NCI-H1048 (cell line): ENCODE results near the gene SERAC1.
A peak's percentile ranks its signal among the peaks of the same experiment; 100 is the strongest.

ENCODE experiments used
- DNase-seq: peaks from one replicate; lab custom pipeline; 2025; lab: John Stamatoyannopoulos, UW

SERAC1 gene

GRCh38 chr6:158078320-158078719, 89.7 kb downstream of the SERAC1 start:
- no peak for DNase-seq

DNA sequence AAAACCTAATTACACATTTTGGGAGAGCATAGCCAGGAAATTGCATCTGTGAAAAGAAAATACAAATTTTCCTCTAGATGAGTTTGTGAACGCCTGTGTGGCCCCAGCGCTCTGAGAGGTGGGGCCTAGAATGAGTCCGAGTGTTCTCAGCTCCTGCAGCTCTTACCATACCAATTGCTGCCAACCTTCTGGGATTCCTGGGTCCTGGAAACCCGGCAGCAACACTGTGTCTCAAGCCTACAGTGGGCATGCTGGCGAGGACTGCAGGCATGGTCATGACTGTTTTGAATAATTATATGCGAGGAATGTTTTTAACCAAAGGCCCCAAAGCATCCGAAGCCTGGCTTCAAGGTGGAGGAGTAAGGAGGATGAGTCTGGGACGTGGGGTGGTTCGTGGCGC, 90.4 kb downstream of the SERAC1 start:
- DNase-seq, result no peak

DNA sequence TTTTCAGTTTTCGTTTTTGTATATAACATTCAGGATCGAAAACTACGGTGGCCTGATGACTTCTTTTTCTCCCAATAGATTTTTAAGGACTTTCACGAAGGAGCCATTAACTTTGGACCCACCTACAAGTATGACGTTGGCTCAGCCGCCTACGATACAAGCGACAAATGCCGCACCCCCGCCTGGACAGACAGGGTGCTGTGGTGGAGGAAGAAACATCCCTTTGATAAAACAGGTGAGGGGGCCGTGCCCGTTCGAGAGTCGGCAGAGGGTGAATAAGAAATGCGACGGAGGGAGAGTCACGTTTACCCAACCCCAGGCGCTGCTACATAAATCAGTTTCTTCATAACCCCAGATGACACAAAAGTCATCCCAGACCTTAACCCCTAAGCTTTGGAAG, 91.5 kb downstream of the SERAC1 start:
- no peak for DNase-seq

- DNase-seq, result no peak
Measured at GRCh38 chr6:158073776-158074175, 94.3 kb downstream of the SERAC1 start.

DNA sequence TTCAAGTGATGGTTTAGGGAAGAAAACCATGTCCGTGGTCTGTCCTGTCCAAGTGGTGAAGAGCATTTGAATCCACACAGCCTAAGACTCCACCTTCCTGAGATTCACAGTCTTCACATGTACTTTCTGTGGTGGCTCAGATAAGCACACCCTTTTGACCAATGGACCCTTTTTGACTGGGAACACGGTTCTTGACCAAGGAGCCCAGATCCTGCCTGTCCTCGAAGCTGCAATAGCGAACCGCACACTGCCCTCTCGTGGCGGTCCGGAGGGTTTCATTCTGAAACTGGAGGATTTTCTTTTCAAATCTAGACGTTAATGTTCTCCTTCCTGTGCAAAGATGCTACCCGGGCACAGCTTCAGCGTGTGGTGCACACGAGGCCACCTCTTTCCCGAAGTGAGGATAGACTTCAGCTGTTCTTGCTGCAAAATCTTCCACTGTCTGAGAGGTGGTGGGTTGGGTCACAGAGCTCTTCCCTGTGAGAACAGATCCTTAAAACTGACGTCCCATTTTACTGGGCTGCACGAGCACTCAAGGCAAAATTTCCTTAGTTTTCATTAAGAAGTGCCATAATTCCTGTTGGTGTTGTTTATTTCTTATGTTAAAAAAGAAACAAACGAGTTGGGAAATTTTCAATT, 95.9 kb downstream of the SERAC1 start:
- DNase-seq, result peak; percentile 9

GRCh38 chr6:158071121-158072082, 96.7 kb downstream of the SERAC1 start:
- DNase-seq, result no peak

DNA sequence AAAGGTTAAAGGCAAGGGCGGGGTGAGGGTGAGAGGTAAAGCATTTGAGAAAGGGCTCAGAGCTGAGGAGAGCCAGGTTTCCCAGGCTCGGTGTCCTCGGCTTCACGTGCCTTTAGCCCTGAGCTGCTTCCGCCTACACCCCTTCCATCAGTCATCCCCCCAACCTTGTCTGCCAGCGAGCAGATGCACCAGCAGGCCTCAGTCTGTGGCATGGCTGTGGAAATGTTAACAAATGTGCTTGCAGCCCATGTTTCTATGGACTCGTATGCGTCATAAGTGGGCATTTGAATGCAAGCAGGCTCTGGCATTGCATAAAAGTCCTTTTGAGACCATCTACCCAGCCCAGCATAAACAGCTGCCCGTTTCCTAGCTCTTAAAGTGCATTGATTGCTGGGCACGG, 97.5 kb downstream of the SERAC1 start:
- DNase-seq, result no peak

DNA sequence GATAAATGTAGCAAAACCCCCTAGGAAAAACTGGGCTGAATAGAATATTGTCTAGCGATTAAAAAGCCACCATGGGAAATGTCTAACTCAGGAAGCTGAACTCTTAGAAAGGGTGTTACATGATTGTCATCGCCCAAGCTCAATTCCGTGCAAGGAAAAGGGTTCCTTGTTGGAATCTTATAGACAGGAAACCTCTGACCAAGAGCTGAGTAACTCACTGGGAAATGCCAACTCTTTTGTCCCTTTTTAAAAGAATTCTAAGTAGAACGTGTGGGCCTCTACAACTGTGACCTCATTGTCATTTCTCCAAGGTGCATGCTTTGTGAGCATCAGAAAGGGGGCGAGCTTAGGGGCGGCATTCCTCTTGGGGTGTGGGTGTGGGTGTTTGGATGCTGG, 98.3 kb downstream of the SERAC1 start:
- no peak for DNase-seq

DNA sequence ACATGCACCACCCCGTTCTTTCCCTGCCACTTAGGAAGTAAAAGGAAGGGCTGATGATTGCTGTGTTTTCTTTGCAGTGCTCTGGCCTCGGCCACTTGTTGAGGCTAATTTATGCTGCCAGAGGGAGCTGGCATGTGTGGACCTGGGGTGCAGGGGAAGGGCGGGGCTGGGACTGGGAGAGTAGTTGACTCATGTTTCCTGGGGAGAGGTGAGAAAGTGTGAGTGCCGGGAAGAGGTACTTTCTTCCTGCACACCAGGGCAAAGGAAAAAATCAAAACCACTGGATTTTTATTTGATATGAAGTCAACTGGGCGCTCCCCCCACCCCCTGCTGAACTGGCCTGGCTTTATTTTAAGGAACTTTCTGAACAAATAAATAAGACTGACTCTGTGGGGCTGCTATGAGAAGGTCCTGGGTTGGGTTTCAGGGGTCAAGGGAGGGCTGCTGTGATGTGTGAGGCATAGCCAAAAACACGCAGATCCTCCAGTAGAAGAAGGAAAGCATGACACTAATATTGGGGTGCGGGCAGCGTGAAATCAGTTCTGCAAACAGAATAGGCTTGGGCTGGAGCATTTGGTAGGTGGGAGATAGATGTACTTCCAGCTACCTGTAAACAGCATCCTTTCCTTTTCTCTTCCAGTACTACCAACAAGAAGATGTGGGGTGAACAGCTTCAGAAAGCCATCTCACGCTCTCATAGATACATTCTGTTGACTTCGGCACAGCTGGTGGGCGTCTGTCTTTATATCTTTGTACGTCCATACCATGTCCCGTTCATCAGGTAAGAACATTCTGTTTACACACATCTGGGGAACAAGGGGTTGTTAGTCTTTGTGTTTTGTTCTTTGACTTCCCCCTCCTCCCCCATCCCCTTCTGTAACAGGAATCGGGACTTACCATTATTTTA, 98.9 kb downstream of the SERAC1 start:
- DNase-seq, result no peak

- DNase-seq, result no peak
Measured at GRCh38 chr6:158068156-158068892, 99.7 kb downstream of the SERAC1 start.

GRCh38 chr6:158067436-158068015, 100.5 kb downstream of the SERAC1 start:
- DNase-seq, result no peak

DNA sequence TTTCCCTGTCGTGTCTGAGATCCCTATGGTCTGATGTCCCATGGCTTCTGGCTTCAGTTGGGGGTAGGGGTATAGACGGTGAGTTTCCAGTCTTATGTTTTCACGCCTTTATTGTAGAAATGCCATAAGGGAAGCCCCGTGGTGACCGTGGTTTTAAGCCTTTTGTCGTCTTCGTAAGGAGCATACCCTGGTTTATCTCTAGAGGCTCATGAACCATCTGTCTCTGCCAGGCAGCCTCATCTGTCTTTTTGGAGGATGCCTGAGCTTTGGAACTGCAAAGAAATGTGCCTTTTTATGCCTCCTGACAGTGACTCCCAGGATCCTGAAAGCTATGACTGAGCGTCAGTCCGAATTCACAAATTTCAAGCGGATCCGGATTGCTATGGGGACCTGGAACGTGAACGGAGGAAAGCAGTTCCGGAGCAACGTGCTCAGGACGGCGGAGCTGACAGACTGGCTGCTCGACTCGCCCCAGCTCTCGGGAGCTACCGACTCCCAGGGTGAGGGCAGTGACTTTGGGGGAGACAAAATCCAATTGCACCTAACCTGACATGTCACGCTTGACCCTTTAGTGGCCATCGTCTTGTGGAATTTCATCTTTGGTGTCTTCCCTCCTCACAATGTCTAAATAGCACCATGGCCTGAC, 101.8 kb downstream of the SERAC1 start:
- no peak for DNase-seq

DNA sequence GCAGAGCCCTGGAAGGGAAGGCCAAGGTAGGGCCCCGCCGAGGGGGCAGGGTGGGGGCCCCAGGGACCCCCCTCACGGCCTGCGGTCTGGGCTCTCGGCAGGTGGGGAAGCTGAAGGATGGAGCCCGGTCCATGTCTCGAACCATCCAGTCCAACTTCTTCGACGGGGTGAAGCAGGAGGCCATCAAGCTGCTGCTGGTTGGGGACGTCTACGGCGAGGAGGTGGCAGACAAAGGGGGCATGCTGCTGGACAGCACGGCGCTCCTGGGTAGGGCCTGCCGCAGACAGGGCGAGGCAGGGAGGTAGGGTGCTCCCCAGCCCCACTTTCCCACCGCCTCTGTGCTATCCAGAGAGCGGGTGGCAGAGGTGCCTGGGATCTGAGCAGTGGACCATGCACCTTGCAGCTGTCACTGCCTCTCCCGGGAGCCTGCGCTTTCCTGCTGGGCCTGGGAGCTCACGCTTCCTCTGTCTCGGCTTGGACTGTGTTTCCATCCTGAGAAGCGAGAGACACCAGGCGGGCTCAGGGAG, 103.3 kb downstream of the SERAC1 start:
- DNase-seq, result no peak

GRCh38 chr6:158063736-158064135, 104.3 kb downstream of the SERAC1 start:
- no peak for DNase-seq

GRCh38 chr6:158061709-158062461, 106.2 kb downstream of the SERAC1 start:
- no peak for DNase-seq

DNA sequence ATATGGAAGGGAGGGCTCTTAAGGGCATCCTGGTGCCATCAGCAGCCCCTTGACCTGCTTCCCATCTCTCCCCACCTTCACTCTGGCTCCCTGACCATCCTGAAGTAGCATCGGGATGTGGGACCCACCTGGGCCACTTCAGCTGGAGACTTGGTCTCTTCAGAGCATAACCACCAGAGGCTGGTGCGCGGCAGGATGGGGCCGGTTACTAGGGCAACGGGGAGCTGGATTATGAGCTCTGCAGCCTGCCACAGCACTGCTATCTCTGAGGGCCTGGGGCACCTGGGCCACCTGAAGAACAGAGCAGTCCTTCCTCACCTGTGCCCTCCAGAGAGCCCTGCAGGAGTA, 106.7 kb downstream of the SERAC1 start:
- DNase-seq, result no peak

DNA sequence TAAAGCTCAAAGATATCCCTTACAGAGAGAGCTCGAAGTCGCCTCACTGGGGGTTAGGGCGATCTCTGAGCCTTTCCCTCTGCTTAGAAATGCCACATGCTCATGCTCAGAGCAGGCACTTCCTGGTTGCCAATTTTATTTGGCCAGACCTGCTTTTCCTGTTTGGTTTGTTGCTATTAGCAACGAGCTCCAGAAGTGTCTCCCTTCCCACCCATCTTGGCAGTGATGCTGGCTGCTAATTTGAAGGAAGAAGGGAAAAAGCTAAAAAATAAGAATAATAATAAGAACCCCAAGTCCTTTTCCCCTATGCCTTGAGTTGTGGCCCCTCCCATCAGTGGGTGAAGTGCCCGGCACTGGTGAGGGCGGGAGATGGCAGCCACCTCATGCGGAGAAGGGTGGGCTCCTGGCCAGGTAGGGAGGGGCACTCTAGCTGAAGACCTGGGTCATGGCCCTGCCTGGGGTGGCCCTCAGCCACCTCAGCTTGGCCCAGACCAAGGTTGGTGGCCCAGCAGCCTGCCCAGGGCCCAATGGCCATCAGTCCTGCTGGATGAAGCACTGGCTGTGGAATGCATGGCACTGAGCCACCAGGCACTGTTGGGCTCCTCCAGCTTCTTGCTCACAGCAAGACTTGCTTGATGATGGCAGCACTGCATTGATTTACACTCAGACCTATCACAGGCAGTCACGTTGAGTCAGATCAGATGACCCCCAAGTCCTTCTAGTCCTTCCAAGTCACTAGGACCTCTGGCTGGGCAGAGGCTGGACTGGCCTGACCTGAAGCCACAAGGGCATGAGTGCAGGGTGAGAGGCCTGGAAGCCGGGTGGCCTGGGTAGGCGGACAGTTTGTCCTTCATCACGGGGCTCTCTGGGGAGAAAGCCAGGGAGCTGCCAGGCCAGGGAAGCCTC, 107.4 kb downstream of the SERAC1 start:
- peak; percentile 71 for DNase-seq
